H9 (cell line): ENCODE data around the gene FAM13A. TPM values are rescaled to one million over a fixed set of nuclear protein-coding genes. Genes with fewer than 3 reads are reported as not detected.

Source experiments
- DNase-seq: peaks from one replicate; pipeline ENCODE4 v3.0.0-alpha.2; 2017
- H2AFZ ChIP-seq: one replicate; pipeline ENCODE4 v1.6.1; 2013; ENCODE audit warnings: mild to moderate bottlenecking, low read length, control low read depth, moderate library complexity
- H2AK5ac ChIP-seq: 2 replicates; pipeline ENCODE4 v1.6.1; 2013; ENCODE audit warnings: low read length, control low read depth, mixed read lengths; ENCODE audit not compliant: insufficient read length
- H2BK120ac ChIP-seq: one replicate; pipeline ENCODE4 v1.6.1; 2013; ENCODE audit warnings: low read depth, mild to moderate bottlenecking, low read length, control low read depth, inconsistent platforms; ENCODE audit not compliant: poor library complexity, severe bottlenecking
- H2BK12ac ChIP-seq: 2 replicates; pipeline ENCODE4 v1.6.1; 2013; ENCODE audit warnings: low read length, control low read depth, mixed read lengths, low read depth; ENCODE audit not compliant: insufficient read length
- H2BK15ac ChIP-seq: 2 replicates; pipeline ENCODE4 v1.6.1; 2013; ENCODE audit warnings: low read depth, low read length, control low read depth
- H2BK20ac ChIP-seq: one replicate; pipeline ENCODE4 v1.6.1; 2013; ENCODE audit warnings: low read depth, mild to moderate bottlenecking, low read length, control low read depth, inconsistent platforms; ENCODE audit not compliant: poor library complexity, severe bottlenecking
- H2BK5ac ChIP-seq: 2 replicates; pipeline ENCODE4 v1.6.1; 2013; ENCODE audit warnings: low read length, control low read depth, mixed read lengths; ENCODE audit not compliant: insufficient read length
- H3K14ac ChIP-seq: 2 replicates; pipeline ENCODE4 v1.6.1; 2013; ENCODE audit warnings: low read length, control low read depth; ENCODE audit not compliant: insufficient read depth
- H3K18ac ChIP-seq: 2 replicates; pipeline ENCODE4 v1.6.1; 2013; ENCODE audit warnings: low read depth, mild to moderate bottlenecking, mixed read lengths, low read length, control low read depth; ENCODE audit not compliant: insufficient read length
- H3K23ac ChIP-seq: 2 replicates; pipeline ENCODE4 v1.6.1; 2013; ENCODE audit warnings: low read length, control low read depth, mixed read lengths, low read depth; ENCODE audit not compliant: insufficient read length
- H3K23me2 ChIP-seq: 2 replicates; pipeline ENCODE4 v1.6.1; 2013; ENCODE audit warnings: low read depth, mild to moderate bottlenecking, mixed read lengths, low read length, control low read depth; ENCODE audit not compliant: insufficient read length, poor library complexity, severe bottlenecking
- H3K27ac ChIP-seq: 2 replicates; pipeline ENCODE4 v1.5.1; 2013; ENCODE audit warnings: low read length, control low read depth, mixed read lengths, low read depth; ENCODE audit not compliant: insufficient read length
- H3K27me3 ChIP-seq: 2 replicates; pipeline ENCODE4 v1.6.1; 2013; ENCODE audit warnings: low read length, control low read depth, inconsistent platforms; ENCODE audit not compliant: insufficient read depth
- H3K4ac ChIP-seq: 2 replicates; pipeline ENCODE4 v1.6.1; 2013; ENCODE audit warnings: low read depth, mild to moderate bottlenecking, control low read depth, inconsistent platforms, low read length, moderate library complexity
- H3K4me1 ChIP-seq: 2 replicates; pipeline ENCODE4 v1.6.1; 2013; ENCODE audit warnings: low read length, control low read depth, inconsistent platforms; ENCODE audit not compliant: insufficient read depth
- H3K4me2 ChIP-seq: 2 replicates; pipeline ENCODE4 v1.6.1; 2013; ENCODE audit warnings: low read length, control low read depth, mixed read lengths; ENCODE audit not compliant: insufficient read length, insufficient read depth
- H3K56ac ChIP-seq: 2 replicates; pipeline ENCODE4 v1.6.1; 2013; ENCODE audit warnings: low read depth, mild to moderate bottlenecking, mixed read lengths, low read length, control low read depth; ENCODE audit not compliant: insufficient read length
- H3K79me1 ChIP-seq: 2 replicates; pipeline ENCODE4 v1.6.1; 2013; ENCODE audit warnings: low read depth, mild to moderate bottlenecking, moderate library complexity, low read length, control low read depth, inconsistent platforms; ENCODE audit not compliant: insufficient read depth, poor library complexity, severe bottlenecking
- H3K79me2 ChIP-seq: 2 replicates; pipeline ENCODE4 v1.6.1; 2013; ENCODE audit warnings: low read length, control low read depth, inconsistent platforms; ENCODE audit not compliant: insufficient read depth
- H3K9ac ChIP-seq: 2 replicates; pipeline ENCODE4 v1.6.1; 2013; ENCODE audit warnings: low read length, control low read depth, mixed read lengths; ENCODE audit not compliant: insufficient read length; ENCODE audit errors: extremely low read depth
- H3K9me3 ChIP-seq: one replicate; pipeline ENCODE4 v1.6.1; 2013; ENCODE audit warnings: low read depth, low read length, inconsistent platforms; ENCODE audit not compliant: control insufficient read depth
- H3T11ph ChIP-seq: one replicate; pipeline ENCODE4 v1.6.1; 2013; ENCODE audit warnings: mild to moderate bottlenecking, low read length, control low read depth, inconsistent platforms
- H4K20me1 ChIP-seq: one replicate; pipeline ENCODE4 v1.6.1; 2013; ENCODE audit not compliant: control insufficient read depth, insufficient read length, insufficient read depth
- H4K5ac ChIP-seq: 2 replicates; pipeline ENCODE4 v1.6.1; 2013; ENCODE audit warnings: low read depth, mild to moderate bottlenecking, mixed read lengths, low read length, control low read depth; ENCODE audit not compliant: insufficient read length
- H4K8ac ChIP-seq: replicated peaks from 2 replicates; pipeline ENCODE4 v1.6.1; 2013; ENCODE audit warnings: low read length, control low read depth, mixed read lengths, low read depth; ENCODE audit not compliant: insufficient read length
- H4K91ac ChIP-seq: 2 replicates; pipeline ENCODE4 v1.6.1; 2013; ENCODE audit warnings: low read depth, mild to moderate bottlenecking, moderate library complexity, mixed read lengths, low read length, control low read depth; ENCODE audit not compliant: insufficient read length
- H3K27ac Mint-ChIP-seq, 3 experiments: 2 replicates in 2 of 3; 3 replicates in 1 of 3; pipeline ENCODE4 v1.8.0; 2020 to 2021; ENCODE audit warnings: mixed read lengths in 3 of 3, mild to moderate bottlenecking in 1 of 3, moderate library complexity in 1 of 3
- H3K27me3 Mint-ChIP-seq: 2 replicates; pipeline ENCODE4 v1.8.0; 2021; ENCODE audit warnings: low read depth, mild to moderate bottlenecking, moderate library complexity, mixed read lengths
- H3K36me3 Mint-ChIP-seq, 3 experiments: 2 replicates in 2 of 3; 3 replicates in 1 of 3; pipeline ENCODE4 v1.8.0; 2020 to 2021; ENCODE audit warnings: low read depth in 3 of 3, mixed read lengths in 3 of 3; ENCODE audit not compliant: insufficient read depth in 1 of 3
- H3K4me1 Mint-ChIP-seq, 2 experiments: 2 replicates each; pipeline ENCODE4 v1.8.0; 2020; ENCODE audit warnings: mixed read lengths in 2 of 2
- H3K4me3 Mint-ChIP-seq, 2 experiments: 2 replicates in 1 of 2; 3 replicates in 1 of 2; pipeline ENCODE4 v1.8.0; 2020 to 2021; ENCODE audit warnings: mild to moderate bottlenecking in 2 of 2, mixed read lengths in 2 of 2, moderate library complexity in 1 of 2
- H3K9me3 Mint-ChIP-seq, 2 experiments: 2 replicates in 1 of 2; 3 replicates in 1 of 2; pipeline ENCODE4 v1.8.0; 2020; ENCODE audit warnings: mild to moderate bottlenecking in 2 of 2, mixed read lengths in 2 of 2, moderate library complexity in 1 of 2
- CTCF ChIP-seq: fragments of 200-600 bp; sonication (generic); conservative IDR thresholded peaks from 3 replicates; pipeline ENCODE4 v1.8.0; 2021; ENCODE audit warnings: antibody characterized with exemption, mild to moderate bottlenecking
- total RNA-seq: library from RNA; stranded (reverse); gene quantifications from 2 replicates; pipeline ENCODE4 v1.2.1, GENCODE V29; 2021

The FAM13A gene
- total RNA-seq, 1 experiment from 2014 or later: 12.7 TPM

GRCh38 chr4:88788895-88789294 is 268.1 kb downstream of the FAM13A start:
- H3K56ac ChIP-seq: no peak overlapping the region
- H3K27ac ChIP-seq: no peak overlapping the region
- no peaks in the 10 kb centered on the region for H3K79me1 ChIP-seq
- no peak overlapping the region for H3K14ac ChIP-seq
- H2BK120ac ChIP-seq: no peak overlapping the region
- no peak for TF ChIP-seq CTCF
- Mint-ChIP-seq H3K27ac (no peak overlapping the region), H3K9me3 (no peaks in the 10 kb centered on the region), H3K27me3 (no peaks in the 10 kb centered on the region), H3K4me1 (peaks cover 16 to 17% of the 10 kb centered on the region in 2 experiments), H3K36me3 (peaks cover 0 to 11% (median 2%) of the 10 kb centered on the region in 3 experiments; a peak in 3 of 7 replicates), H3K4me3 (no peak overlapping the region)
- H3K27me3 ChIP-seq: no peaks in the 10 kb centered on the region
- no peak overlapping the region for H4K8ac ChIP-seq
- no peak overlapping the region for H2BK15ac ChIP-seq
- H3K4me2 ChIP-seq: no peak overlapping the region
- H2AFZ ChIP-seq: no peak overlapping the region
- H3K23ac ChIP-seq: no peak overlapping the region
- no peak overlapping the region for H3K9ac ChIP-seq
- H3K23me2 ChIP-seq: no peaks in the 10 kb centered on the region
- H3K9me3 ChIP-seq: no peaks in the 10 kb centered on the region
- no peak overlapping the region for H3T11ph ChIP-seq
- no peak overlapping the region for H4K5ac ChIP-seq
- no peaks in the 10 kb centered on the region for H4K20me1 ChIP-seq
- no peak overlapping the region for H2BK12ac ChIP-seq
- no peak overlapping the region for H2BK20ac ChIP-seq
- no peaks in the 10 kb centered on the region for H3K4me1 ChIP-seq
- no peak overlapping the region for H3K4ac ChIP-seq
- H2AK5ac ChIP-seq: no peak overlapping the region
- no peak for DNase-seq
- H4K91ac ChIP-seq: no peak overlapping the region
- no peak overlapping the region for H2BK5ac ChIP-seq
- no peaks in the 10 kb centered on the region for H3K79me2 ChIP-seq
- H3K18ac ChIP-seq: no peak overlapping the region
